Measurements from ENCODE around the gene NRXN3.

Gene NRXN3

GRCh38 chr14:79878229-79878628, 1708.1 kb downstream of the NRXN3 start:
- DNase-seq = no peak

- no peak for DNase-seq
Observed at GRCh38 chr14:79878785-79879184, 1708.6 kb downstream of the NRXN3 start.

- no peak for DNase-seq
Observed at GRCh38 chr14:79881299-79881698, 1711.1 kb downstream of the NRXN3 start.

- DNase-seq = no peak
Observed at GRCh38 chr14:79890527-79890926, 1720.4 kb downstream of the NRXN3 start.

GRCh38 chr14:79896009-79896408, 1725.8 kb downstream of the NRXN3 start:
- DNase-seq = no peak

- no peak for DNase-seq
Observed at GRCh38 chr14:79899610-79900009, 1729.4 kb downstream of the NRXN3 start.

- no peak for DNase-seq
Observed at GRCh38 chr14:79904497-79904896, 1734.3 kb downstream of the NRXN3 start.

GRCh38 chr14:79906994-79907393, 1736.8 kb downstream of the NRXN3 start:
- no peak for DNase-seq

GRCh38 chr14:79910086-79910485, 1739.9 kb downstream of the NRXN3 start:
- no peak for DNase-seq

- no peak for DNase-seq
Observed at GRCh38 chr14:79911744-79912143, 1741.6 kb downstream of the NRXN3 start.

GRCh38 chr14:79914595-79914994, 1744.4 kb downstream of the NRXN3 start:
- DNase-seq = no peak

GRCh38 chr14:79915406-79915805, 1745.2 kb downstream of the NRXN3 start:
- DNase-seq = no peak

GRCh38 chr14:79916281-79916680, 1746.1 kb downstream of the NRXN3 start:
- DNase-seq = no peak

GRCh38 chr14:79916892-79917291, 1746.7 kb downstream of the NRXN3 start:
- DNase-seq = no peak
